ENCODE measurements around the gene ARHGAP35.

ARHGAP35 gene

DNA sequence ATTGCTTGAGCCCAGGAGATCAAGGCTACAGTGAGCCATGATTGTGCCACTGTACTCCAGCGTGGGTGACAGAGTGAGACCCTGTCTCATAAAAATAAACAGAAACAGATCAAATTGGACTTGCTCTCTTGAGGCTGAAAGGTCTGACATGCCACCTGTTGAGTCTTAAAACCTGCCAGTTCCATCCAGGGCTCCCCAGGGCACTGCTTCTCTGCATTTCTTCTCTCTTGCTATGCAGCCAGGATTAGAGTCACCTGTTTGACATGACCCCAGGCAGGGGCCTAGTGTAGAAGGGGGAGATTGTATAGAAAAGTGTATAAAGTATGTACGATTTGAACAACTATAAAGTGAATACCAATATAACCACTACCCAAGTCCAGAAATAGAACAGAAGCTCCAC lies 45.4 kb downstream of the ARHGAP35 start:
- no peak for DNase-seq

DNA sequence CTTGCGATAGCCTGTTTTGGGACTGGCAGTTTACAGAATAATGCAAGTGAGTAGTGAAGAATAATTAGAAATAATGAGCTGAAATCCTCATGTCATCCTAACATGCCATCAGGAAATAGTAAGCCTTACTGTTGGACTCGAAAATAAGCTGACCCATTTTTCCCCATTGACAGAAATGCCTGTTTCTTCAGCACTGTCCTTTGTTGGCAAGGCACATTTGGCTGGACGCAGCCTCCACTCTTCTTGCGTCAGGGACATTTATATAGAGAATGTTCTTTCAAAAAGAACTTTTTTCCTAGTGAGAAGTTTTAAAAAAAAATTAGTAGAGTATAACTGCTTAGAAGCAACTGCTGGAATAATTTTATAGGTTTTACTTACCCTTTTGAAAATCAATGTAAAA lies 47.1 kb downstream of the ARHGAP35 start:
- no peak for DNase-seq

DNA sequence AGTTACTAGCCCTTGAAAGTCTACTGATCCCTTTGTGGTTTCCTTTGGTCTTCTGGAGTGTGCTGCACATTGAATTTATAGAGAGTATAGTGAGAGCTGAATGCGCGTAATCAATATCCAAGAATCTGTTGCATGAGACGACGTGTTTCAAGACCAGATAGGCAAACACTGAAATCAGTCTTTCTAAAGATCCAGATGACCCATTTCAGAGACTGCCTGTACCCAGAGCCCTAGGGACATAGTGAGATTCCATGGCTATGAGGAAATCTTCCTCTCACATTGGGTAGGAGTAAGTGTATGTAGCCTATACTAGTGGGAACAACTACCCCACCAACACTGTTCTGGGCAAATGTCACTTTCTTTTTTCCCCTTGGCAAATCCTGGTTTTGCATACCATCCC lies 48.6 kb downstream of the ARHGAP35 start:
- DNase-seq, result no peak

All from NCI-H226 (cell line).